RPMI8226 (cell line): Measurements from ENCODE around the gene TSPAN9.
A peak's percentile ranks its signal among the peaks of the same experiment; 100 is the strongest.

Experiments used
- DNase-seq: peaks from one replicate; pipeline ENCODE4 v3.0.0-alpha.2; 2015

The TSPAN9 gene

GRCh38 chr12:3281588-3282383 is 204.6 kb downstream of the TSPAN9 start:
- no peak for DNase-seq

- DNase-seq: no peak
Observed at GRCh38 chr12:3282384-3282670, 205.1 kb downstream of the TSPAN9 start.

GRCh38 chr12:3283137-3283680 is 206.0 kb downstream of the TSPAN9 start:
- DNase-seq: no peak

GRCh38 chr12:3284405-3284804 is 207.2 kb downstream of the TSPAN9 start:
- DNase-seq: no peak

GRCh38 chr12:3285570-3285969 is 208.4 kb downstream of the TSPAN9 start:
- DNase-seq: no peak

DNA sequence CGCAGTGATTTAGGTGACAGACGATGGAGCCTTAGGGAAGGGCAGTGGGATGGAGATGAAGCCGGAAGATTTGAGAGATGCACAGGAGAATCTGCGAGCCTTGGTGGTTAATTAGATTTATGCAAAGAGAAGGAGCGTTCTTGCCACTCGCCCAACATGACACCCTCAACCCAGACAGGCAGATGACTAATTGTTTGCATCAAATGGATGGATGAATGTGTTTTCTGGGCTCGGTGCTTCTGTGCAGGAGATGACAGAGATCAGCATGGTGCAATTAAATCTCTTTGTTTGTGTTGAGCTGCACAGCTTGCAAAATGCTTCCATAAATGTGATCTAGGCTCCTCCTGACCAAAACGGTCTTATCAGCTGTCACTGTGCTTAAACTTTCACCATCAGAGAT is 211.5 kb downstream of the TSPAN9 start:
- DNase-seq: no peak

DNA sequence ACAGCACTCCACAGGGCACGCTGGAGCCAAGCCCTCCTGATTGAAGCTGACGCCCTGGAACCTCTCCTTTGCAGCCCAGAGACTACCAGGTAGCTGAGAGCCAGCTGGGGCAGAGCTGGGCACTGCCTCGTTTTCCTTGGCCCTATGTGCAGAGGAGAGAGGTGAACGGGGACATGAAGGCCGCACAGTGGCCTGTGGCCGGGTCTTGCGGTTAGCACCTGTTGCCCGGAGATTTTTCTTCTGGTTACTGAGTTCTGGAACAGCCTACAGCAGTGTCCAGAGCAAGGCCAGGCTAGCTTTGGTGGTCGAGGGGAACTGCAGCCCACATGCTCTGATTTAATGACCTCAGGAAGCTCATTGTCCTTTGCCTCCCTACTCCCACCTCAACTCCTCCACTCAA is 212.5 kb downstream of the TSPAN9 start:
- DNase-seq: no peak

GRCh38 chr12:3291939-3292338 is 214.8 kb downstream of the TSPAN9 start:
- no peak for DNase-seq

DNA sequence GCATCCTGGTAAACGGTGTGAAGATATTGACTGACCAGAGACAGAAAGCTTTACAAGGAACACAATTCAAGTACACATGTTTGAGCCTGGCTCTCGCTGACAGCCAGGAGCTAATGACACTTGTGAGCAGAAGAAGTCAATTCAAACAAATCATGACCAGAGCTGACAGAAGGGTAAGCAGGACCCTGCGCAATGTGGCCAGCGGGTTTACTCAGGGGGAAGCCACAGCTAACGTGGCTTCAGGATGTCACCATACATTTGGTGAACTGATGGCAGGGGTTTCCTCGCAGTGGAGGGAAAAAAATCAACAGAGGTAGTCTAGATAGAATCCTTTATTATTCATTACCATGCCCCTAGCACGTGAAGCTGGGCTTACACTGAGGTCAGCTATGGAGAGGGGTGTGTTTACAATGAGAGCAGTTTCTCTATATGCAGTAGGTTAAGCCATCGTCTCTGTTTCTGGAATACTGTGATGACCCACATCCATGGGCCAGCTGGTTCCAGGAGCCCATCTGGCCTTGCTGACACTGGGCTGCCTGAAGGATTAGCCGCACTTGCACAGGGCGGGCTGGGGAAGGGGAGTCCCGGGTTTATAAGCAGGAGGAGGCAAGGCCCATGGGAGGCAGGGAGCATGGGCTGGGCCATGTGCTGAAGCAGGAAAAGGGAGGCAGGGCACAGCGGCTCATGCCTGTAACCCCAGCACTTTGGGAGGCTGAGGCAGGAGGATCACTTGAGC is 215.7 kb downstream of the TSPAN9 start:
- no peak for DNase-seq

- no peak for DNase-seq
Observed at GRCh38 chr12:3293446-3294161, 216.4 kb downstream of the TSPAN9 start.

DNA sequence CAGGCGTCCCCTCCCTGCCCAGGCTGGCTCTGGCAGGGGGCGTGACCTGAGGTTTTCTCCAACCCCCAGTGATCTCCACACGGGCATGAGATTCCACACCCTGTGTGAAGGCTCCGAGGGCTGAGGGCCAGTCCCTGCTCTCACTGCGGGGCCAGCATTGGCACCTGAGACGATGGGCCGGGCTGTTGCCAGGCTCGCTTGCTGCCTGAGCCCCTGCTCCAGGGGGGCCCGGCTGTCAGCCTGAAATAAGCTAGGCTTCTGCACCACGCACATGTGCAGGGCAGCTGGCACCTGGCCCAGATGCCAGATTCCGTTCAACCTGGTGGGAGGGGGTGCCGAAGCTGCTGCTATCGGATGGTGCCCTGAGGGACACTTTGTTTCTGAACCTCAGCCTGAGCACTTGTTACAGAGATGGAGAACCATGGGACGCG is 217.3 kb downstream of the TSPAN9 start:
- DNase-seq: peak; percentile 36

GRCh38 chr12:3295225-3295624 is 218.0 kb downstream of the TSPAN9 start:
- no peak for DNase-seq

DNA sequence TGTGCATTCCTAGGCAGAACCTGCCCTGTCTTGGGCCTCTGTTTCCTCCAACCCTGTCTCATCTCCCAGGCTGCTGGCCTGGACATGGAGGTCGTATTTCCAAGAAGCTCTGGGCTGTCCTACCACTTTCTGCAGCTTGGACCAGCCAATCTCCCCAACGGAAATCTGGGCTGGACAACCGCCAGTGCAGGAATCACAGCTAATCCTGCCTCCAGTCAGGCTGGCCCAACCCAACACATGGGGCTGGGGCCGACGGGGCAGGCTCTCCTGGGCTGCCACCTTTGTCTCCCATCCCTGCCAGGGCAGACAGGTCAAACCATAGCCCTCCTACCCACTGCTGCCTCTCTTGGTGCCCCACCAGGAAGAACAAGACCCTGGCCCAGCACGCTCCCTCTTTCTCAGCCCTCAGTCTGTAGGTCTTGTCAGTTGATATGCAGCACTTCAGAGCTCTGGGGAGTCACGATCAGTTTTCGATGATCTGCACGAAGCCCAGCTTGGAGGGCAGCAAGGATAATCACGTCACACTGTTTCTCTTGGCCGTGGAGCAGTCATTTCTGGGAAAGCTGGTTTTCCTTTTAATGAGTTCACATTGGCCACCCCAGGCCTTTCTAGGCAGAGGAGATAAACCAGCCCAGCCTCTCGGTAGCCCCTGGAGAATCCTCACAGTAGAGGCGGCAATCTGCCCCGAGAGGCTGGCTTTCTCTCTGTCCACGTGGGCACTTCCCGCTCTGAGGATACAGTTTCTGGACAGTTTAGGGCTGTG is 218.6 kb downstream of the TSPAN9 start:
- DNase-seq: no peak

GRCh38 chr12:3296409-3296701 is 219.2 kb downstream of the TSPAN9 start:
- DNase-seq: no peak

- no peak for DNase-seq
Observed at GRCh38 chr12:3298603-3299002, 221.4 kb downstream of the TSPAN9 start.

DNA sequence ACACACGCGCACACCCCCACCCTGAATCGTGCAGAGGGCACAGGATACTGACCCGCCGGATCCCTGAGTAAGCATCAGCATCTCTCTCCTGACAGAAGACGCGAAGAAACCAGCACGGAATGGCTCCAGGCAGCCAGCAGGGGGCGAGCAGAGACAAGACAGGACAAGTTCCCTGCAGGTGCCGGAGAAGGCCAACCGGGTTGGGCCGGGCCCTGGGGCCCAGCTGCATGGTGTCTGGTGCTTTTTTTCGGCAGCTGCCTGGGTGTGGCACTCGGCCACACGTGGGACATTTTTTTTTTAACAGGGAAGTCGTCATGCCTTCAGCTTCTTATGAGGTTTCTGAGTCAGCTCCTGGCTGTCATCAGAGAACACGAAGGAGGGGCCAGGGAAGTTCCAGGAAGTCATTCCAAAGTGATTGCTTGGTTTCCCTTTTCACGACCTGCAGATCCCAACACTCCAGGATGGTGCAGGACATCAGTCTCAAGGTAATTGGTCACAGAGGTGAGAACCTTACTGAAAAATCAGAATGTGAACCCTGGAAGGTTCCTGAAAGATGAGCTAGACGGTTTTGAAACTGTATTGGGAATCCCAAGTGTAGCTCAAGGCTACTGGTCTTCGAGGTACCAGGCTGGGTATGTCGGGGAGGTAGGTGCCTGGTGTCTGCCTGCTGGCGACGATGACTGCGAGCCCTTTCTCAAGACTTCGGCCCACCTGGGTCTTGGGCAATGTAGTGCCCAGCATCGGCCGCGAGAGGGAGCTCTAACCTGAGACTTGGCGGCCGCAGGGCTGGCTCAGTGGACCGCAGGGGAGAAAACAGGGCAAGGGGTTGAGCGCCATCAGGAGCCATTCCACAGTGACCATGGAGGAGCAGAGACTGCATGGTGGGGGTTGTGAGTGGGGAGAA is 223.0 kb downstream of the TSPAN9 start:
- peak; percentile 95 for DNase-seq

DNA sequence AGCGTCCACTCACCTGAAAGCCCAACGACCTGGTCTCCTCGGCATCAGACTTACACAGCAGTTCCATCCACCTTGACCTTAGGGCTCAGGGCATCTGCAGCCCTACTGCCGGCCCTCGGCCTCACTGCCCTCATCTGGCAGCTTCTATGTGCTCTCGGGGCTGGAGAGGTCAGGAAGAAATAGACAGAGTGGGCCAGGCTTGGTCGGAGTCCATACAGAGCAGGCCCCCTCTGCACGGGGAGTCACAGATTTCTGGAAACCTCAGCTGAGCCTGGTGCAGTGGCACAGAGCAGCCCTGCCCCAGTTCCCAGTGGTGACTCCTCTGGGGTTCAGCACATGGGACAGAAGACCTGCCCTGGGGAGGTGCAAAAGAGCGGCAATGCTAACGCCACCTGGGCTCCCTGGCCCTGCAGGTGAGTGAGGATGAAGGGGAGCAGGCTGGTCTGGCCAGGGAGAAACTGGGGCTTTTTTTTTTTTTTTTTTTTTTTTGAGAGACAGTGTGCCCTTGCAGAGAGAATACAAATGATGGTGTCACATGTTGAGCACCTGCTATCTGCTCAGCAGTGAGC is 223.7 kb downstream of the TSPAN9 start:
- DNase-seq: no peak

GRCh38 chr12:3302401-3303041 is 225.3 kb downstream of the TSPAN9 start:
- no peak for DNase-seq

GRCh38 chr12:3303410-3304136 is 226.4 kb downstream of the TSPAN9 start:
- peak; percentile 27 for DNase-seq

- no peak for DNase-seq
Observed at GRCh38 chr12:3304436-3305165, 227.4 kb downstream of the TSPAN9 start.
